ENCODE results near the gene KIF13A. TPM values are rescaled to one million over a fixed set of nuclear protein-coding genes. Genes with fewer than 3 reads are reported as not detected.
"Not testable (repeated sequence)": the region's sequence is repeated elsewhere in the genome, so short reads cannot be mapped to it uniquely, and the experiment has no call there.

KIF13A gene
- total and polyA plus RNA-seq, 2 donors from 2014 or later = 12.6 to 35.9 TPM

GRCh38 chr6:17957086-17957485 lies 30.3 kb downstream of the KIF13A start:
- Histone ChIP-seq H3K4me1 (ENCODE audit: control insufficient read depth in 2 of 3, insufficient read depth in 2 of 3, low read depth in 1 of 3, low read length in 3 of 3) (no peaks in the 10 kb centered on the region), H3K9ac (ENCODE audit: low read length in 3 of 3) (no peak overlapping the region), H3K27me3 (ENCODE audit: control insufficient read depth, insufficient read depth, low read length) (no peaks in the 10 kb centered on the region), H3K4me3 (ENCODE audit: low read length in 3 of 3) (no peak overlapping the region), H3K27ac (ENCODE audit: low read depth in 2 of 2, low read length in 2 of 2) (no peak overlapping the region), H3K9me3 (ENCODE audit: control insufficient read depth in 2 of 3, insufficient read depth in 1 of 3, low read length in 3 of 3) (no peaks in the 10 kb centered on the region), H3K36me3 (ENCODE audit: control insufficient read depth in 2 of 3, insufficient read depth in 3 of 3, low read length in 3 of 3) (no peaks in the 10 kb centered on the region)
- DNase-seq = no peak
- no peak for TF ChIP-seq CTCF (IDR thresholded peaks at IDR 0.05; ENCODE audit: borderline replicate concordance, extremely low read depth, insufficient read depth)
- no peak for FAIRE-seq
- intact Hi-C loops (cut with DNase I) = no loop called here

- DNase-seq (no peak), FAIRE-seq (no peak)
- intact Hi-C loops (cut with DNase I) = no loop called here
- no peak for TF ChIP-seq CTCF (IDR thresholded peaks at IDR 0.05; ENCODE audit: borderline replicate concordance, extremely low read depth, insufficient read depth)
- H3K27ac ChIP-seq (ENCODE audit: low read depth in 2 of 2, low read length in 2 of 2) = no peak overlapping the region
- no peaks in the 10 kb centered on the region for H3K27me3 ChIP-seq (ENCODE audit: control insufficient read depth, insufficient read depth, low read length)
- no peaks in the 10 kb centered on the region for H3K4me1 ChIP-seq (ENCODE audit: control insufficient read depth in 2 of 3, insufficient read depth in 2 of 3, low read depth in 1 of 3, low read length in 3 of 3)
- H3K36me3 ChIP-seq (ENCODE audit: control insufficient read depth in 2 of 3, insufficient read depth in 3 of 3, low read length in 3 of 3) = no peaks in the 10 kb centered on the region
- H3K9ac ChIP-seq (ENCODE audit: low read length in 3 of 3) = no peak overlapping the region
- H3K4me3 ChIP-seq (ENCODE audit: low read length in 3 of 3) = no peak overlapping the region
- H3K9me3 ChIP-seq (ENCODE audit: control insufficient read depth in 2 of 3, insufficient read depth in 1 of 3, low read length in 3 of 3) = no peaks in the 10 kb centered on the region
These were observed 37.3 kb downstream of the KIF13A start for GRCh38 chr6:17950095-17950494.

DNA sequence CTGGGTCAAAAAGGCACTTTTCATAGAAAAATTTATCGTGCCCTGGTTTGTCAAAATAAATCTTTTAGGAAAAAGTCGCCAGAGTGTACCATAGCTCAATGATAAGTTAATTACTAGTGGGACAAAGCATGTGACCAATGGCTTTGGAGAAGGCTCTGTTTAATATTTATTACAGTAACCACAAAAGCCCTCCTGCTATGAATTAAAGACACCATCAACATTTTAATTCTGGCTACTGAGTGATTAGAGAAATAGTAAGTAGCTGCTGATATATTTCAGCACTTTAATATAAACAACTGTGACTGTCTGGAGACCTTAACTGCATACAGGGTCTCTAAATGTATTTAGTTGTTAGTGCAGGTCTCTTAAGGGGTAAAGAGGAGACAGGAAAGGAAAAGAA lies 38.3 kb downstream of the KIF13A start:
- DNase-seq = no peak
- H3K27ac ChIP-seq (ENCODE audit: low read depth in 2 of 2, low read length in 2 of 2) = no peak overlapping the region
- no peak for TF ChIP-seq CTCF (IDR thresholded peaks at IDR 0.05; ENCODE audit: borderline replicate concordance, extremely low read depth, insufficient read depth)
- H3K36me3 ChIP-seq (ENCODE audit: control insufficient read depth in 2 of 3, insufficient read depth in 3 of 3, low read length in 3 of 3) = no peaks in the 10 kb centered on the region
- no peaks in the 10 kb centered on the region for H3K9me3 ChIP-seq (ENCODE audit: control insufficient read depth in 2 of 3, insufficient read depth in 1 of 3, low read length in 3 of 3)
- intact Hi-C loops (cut with DNase I) = no loop called here
- no peak for FAIRE-seq
- no peak overlapping the region for H3K9ac ChIP-seq (ENCODE audit: low read length in 3 of 3)
- no peaks in the 10 kb centered on the region for H3K27me3 ChIP-seq (ENCODE audit: control insufficient read depth, insufficient read depth, low read length)
- H3K4me3 ChIP-seq (ENCODE audit: low read length in 3 of 3) = no peak overlapping the region
- no peaks in the 10 kb centered on the region for H3K4me1 ChIP-seq (ENCODE audit: control insufficient read depth in 2 of 3, insufficient read depth in 2 of 3, low read depth in 1 of 3, low read length in 3 of 3)

DNA sequence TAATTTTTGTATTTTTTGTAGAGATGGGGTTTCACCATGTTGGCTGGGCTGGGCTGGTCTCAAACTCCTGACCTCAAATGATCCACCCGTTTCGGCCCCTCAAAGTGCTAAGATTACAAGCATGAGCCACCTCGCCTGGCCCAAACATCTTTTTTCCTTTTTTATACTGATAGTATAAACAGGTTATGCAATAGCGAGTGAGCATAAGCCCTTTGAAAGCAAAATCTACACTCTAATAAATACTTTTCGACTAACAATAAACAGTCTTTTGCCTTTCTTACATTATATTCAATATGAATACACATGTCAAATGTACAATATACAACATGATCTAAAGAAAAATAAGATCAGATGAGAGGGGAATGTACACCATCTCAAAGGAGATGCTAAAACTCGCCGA lies 38.7 kb downstream of the KIF13A start:
- Histone ChIP-seq H3K9ac (ENCODE audit: low read length in 3 of 3) (no peak overlapping the region), H3K27ac (ENCODE audit: low read depth in 2 of 2, low read length in 2 of 2) (no peak overlapping the region), H3K27me3 (ENCODE audit: control insufficient read depth, insufficient read depth, low read length) (no peaks in the 10 kb centered on the region), H3K9me3 (ENCODE audit: control insufficient read depth in 2 of 3, insufficient read depth in 1 of 3, low read length in 3 of 3) (no peaks in the 10 kb centered on the region), H3K4me1 (ENCODE audit: control insufficient read depth in 2 of 3, insufficient read depth in 2 of 3, low read depth in 1 of 3, low read length in 3 of 3) (no peaks in the 10 kb centered on the region), H3K4me3 (ENCODE audit: low read length in 3 of 3) (no peak overlapping the region), H3K36me3 (ENCODE audit: control insufficient read depth in 2 of 3, insufficient read depth in 3 of 3, low read length in 3 of 3) (no peaks in the 10 kb centered on the region)
- FAIRE-seq (no peak), DNase-seq (no peak)
- no peak for TF ChIP-seq CTCF (IDR thresholded peaks at IDR 0.05; ENCODE audit: borderline replicate concordance, extremely low read depth, insufficient read depth)
- intact Hi-C loops (cut with DNase I) = no loop called here

DNA sequence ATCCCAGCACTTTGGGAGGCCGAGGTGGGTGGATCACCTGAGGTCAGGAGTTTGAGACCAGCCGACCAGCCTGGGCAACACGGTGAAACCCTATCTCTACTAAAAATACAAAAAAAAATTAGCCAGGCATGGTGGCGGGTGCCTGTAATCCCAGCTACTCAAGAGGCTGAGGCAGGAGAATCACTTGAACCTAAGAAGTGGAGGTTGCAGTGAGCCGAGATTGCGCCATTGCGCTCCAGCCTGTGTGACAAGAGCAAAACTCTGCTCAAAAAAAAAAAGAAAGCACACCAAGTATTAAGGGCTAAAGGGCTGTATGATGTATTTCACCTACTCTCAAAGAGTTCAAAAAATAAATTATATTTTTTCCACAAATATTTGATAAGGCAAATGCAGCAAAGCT lies 39.9 kb downstream of the KIF13A start:
- H3K27me3 ChIP-seq (ENCODE audit: control insufficient read depth, insufficient read depth, low read length); H3K36me3 ChIP-seq (ENCODE audit: control insufficient read depth in 2 of 3, insufficient read depth in 3 of 3, low read length in 3 of 3); FAIRE-seq; H3K27ac ChIP-seq (ENCODE audit: low read depth in 2 of 2, low read length in 2 of 2); H3K4me1 ChIP-seq (ENCODE audit: control insufficient read depth in 2 of 3, insufficient read depth in 2 of 3, low read depth in 1 of 3, low read length in 3 of 3); H3K4me3 ChIP-seq (ENCODE audit: low read length in 3 of 3); H3K9ac ChIP-seq (ENCODE audit: low read length in 3 of 3); H3K9me3 ChIP-seq (ENCODE audit: control insufficient read depth in 2 of 3, insufficient read depth in 1 of 3, low read length in 3 of 3); intact Hi-C loops (cut with DNase I): not testable (repeated sequence)
- DNase-seq = peak in 1 of 5 donors; percentile 11

Data from kidney (tissue), 14 donors.